Measurements from ENCODE around the gene PVALB.

GRCh38 chr22:36796552-36797175, 20.2 kb downstream of the PVALB start:
- TF ChIP-seq CTCF (IDR thresholded peaks at IDR 0.05; ENCODE audit: insufficient read depth, low read length) (no peak), GABPA (IDR thresholded peaks at IDR 0.05; ENCODE audit: low read depth) (no peak)

Measured in HL-60 (cell line).